SK-N-MC (cell line): ENCODE measurements around the gene MRGPRD.

ENCODE experiments used
- EZH2 ChIP-seq: fragments of 200-600 bp; sonication (generic); IDR thresholded peaks from one replicate; pipeline ENCODE4 v1.6.1; 2017; ENCODE audit warnings: antibody characterized with exemption
- FOXP2 ChIP-seq: optimal IDR thresholded peaks from 2 replicates; pipeline ENCODE3; 2011; ENCODE audit warnings: mild to moderate bottlenecking, moderate library complexity; ENCODE audit not compliant: insufficient read depth; ENCODE audit errors: extremely low read length, control extremely low read depth
- POLR2AphosphoS5 ChIP-seq: IDR thresholded peaks from 2 replicates; pipeline ENCODE4 v1.6.1; 2012; ENCODE audit warnings: mild to moderate bottlenecking, low read depth, low read length, borderline replicate concordance

GRCh38 chr11:69002570-69003231, 21.9 kb upstream of the MRGPRD start:
- TF ChIP-seq EZH2, result no peak
- no peak for TF ChIP-seq POLR2AphosphoS5
- TF ChIP-seq FOXP2, result no peak
